Loucy (cell line): Measurements from ENCODE around the gene ITGB7.

Experiments used
- CTCF ChIP-seq: fragments of 200-600 bp; sonication (generic); conservative IDR thresholded peaks from 2 replicates; pipeline ENCODE4 v1.5.1; 2014; ENCODE audit warnings: mild to moderate bottlenecking, antibody characterized with exemption, low read length
- EZH2phosphoT487 ChIP-seq: fragments of 200-600 bp; IDR thresholded peaks from 2 replicates; pipeline ENCODE4 v1.6.1; 2018; ENCODE audit warnings: antibody characterized with exemption, mild to moderate bottlenecking, moderate library complexity, borderline replicate concordance

- TF ChIP-seq EZH2phosphoT487 (no peak), CTCF (peak; percentile 48)
These were observed 17.2 kb upstream of the ITGB7 start for GRCh38 chr12:53224061-53224896.
